KMS-11 (cell line): ENCODE results near the gene HOXA13.

Source experiments
- H2AFZ ChIP-seq: fragments of 200-600 bp; sonication (generic); 2 replicates; pipeline ENCODE4 v1.6.1; 2016; ENCODE audit warnings: antibody characterized with exemption, mixed run types, low read depth
- H3K27ac ChIP-seq: fragments of 200-600 bp; sonication (generic); 2 replicates; pipeline ENCODE4 v1.6.1; 2016; ENCODE audit warnings: mild to moderate bottlenecking, mixed run types
- H3K27me3 ChIP-seq: fragments of 200-600 bp; sonication (generic); 2 replicates; pipeline ENCODE4 v1.6.1; 2017; ENCODE audit warnings: mild to moderate bottlenecking, low read depth, mixed run types, moderate library complexity; ENCODE audit not compliant: insufficient read depth
- H3K36me3 ChIP-seq: fragments of 200-600 bp; sonication (generic); 2 replicates; pipeline ENCODE4 v1.6.1; 2017; ENCODE audit warnings: mild to moderate bottlenecking, mixed run types; ENCODE audit not compliant: insufficient read depth
- H3K4me1 ChIP-seq: fragments of 200-600 bp; sonication (generic); 2 replicates; pipeline ENCODE4 v1.6.1; 2016; ENCODE audit warnings: mild to moderate bottlenecking, low read depth, mixed run types; ENCODE audit not compliant: poor library complexity, severe bottlenecking
- H3K4me2 ChIP-seq: fragments of 200-600 bp; sonication (generic); 2 replicates; pipeline ENCODE4 v1.7.0; 2016; ENCODE audit warnings: mild to moderate bottlenecking, mixed run types
- H3K4me3 ChIP-seq: fragments of 200-600 bp; sonication (generic); IDR thresholded peaks from 2 replicates; pipeline ENCODE4 v1.6.1; 2017; ENCODE audit warnings: low read depth, low read length, mixed read lengths; ENCODE audit not compliant: insufficient read depth
- H3K79me2 ChIP-seq: fragments of 200-600 bp; sonication (generic); 2 replicates; pipeline ENCODE4 v1.6.1; 2016; ENCODE audit warnings: low read depth, mixed run types; ENCODE audit not compliant: insufficient read depth
- H3K9ac ChIP-seq: fragments of 200-600 bp; sonication (generic); 2 replicates; pipeline ENCODE4 v1.6.1; 2016; ENCODE audit warnings: mild to moderate bottlenecking, mixed run types
- H4K20me1 ChIP-seq: fragments of 200-600 bp; sonication (generic); 2 replicates; pipeline ENCODE4 v1.6.1; 2016; ENCODE audit warnings: mild to moderate bottlenecking, mixed run types; ENCODE audit not compliant: insufficient read depth
- CTCF ChIP-seq: fragments of 200-600 bp; sonication (generic); conservative IDR thresholded peaks from 2 replicates; pipeline ENCODE4 v1.6.1; 2017; ENCODE audit warnings: low read depth, mild to moderate bottlenecking, antibody characterized with exemption, low read length, moderate library complexity, mixed read lengths

The HOXA13 gene

GRCh38 chr7:27182861-27183681, 16.8 kb downstream of the HOXA13 start:
- Histone ChIP-seq H3K4me1 (peaks cover 8% of the 10 kb centered on the region), H3K4me2 (no peak overlapping the region), H3K4me3 (no peak overlapping the region), H3K27ac (no peak overlapping the region), H3K9ac (no peak overlapping the region), H3K36me3 (no peaks in the 10 kb centered on the region), H4K20me1 (no peaks in the 10 kb centered on the region), H2AFZ (no peak overlapping the region), H3K79me2 (no peaks in the 10 kb centered on the region), H3K27me3 (peaks cover 12% of the 10 kb centered on the region; the same call in 1 of the 2 replicates)
- TF ChIP-seq CTCF: no peak

GRCh38 chr7:27182285-27182841, 17.5 kb downstream of the HOXA13 start:
- no peak overlapping the region for H2AFZ ChIP-seq
- H3K4me2 ChIP-seq: no peak overlapping the region
- no peaks in the 10 kb centered on the region for H3K79me2 ChIP-seq
- H4K20me1 ChIP-seq: no peaks in the 10 kb centered on the region
- peaks cover 9% of the 10 kb centered on the region; the same call in 1 of the 2 replicates for H3K27me3 ChIP-seq
- no peak overlapping the region for H3K4me3 ChIP-seq
- peaks cover 1% of the 10 kb centered on the region for H3K4me1 ChIP-seq
- H3K9ac ChIP-seq: no peak overlapping the region
- TF ChIP-seq CTCF: no peak
- no peaks in the 10 kb centered on the region for H3K36me3 ChIP-seq
- H3K27ac ChIP-seq: no peak overlapping the region

- H3K4me1 ChIP-seq: no peaks in the 10 kb centered on the region
- H3K79me2 ChIP-seq: no peaks in the 10 kb centered on the region
- H3K9ac ChIP-seq: no peak overlapping the region
- no peaks in the 10 kb centered on the region for H4K20me1 ChIP-seq
- no peak overlapping the region for H3K4me3 ChIP-seq
- H3K36me3 ChIP-seq: no peaks in the 10 kb centered on the region
- TF ChIP-seq CTCF: no peak
- H3K27me3 ChIP-seq: peaks cover 6% of the 10 kb centered on the region; the same call in 1 of the 2 replicates
- H3K4me2 ChIP-seq: no peak overlapping the region
- no peak overlapping the region for H2AFZ ChIP-seq
- H3K27ac ChIP-seq: no peak overlapping the region
Observed at GRCh38 chr7:27181795-27182275, 18.1 kb downstream of the HOXA13 start.

GRCh38 chr7:27180431-27181420, 19.2 kb downstream of the HOXA13 start:
- Histone ChIP-seq H3K4me2 (no peak overlapping the region), H2AFZ (no peak overlapping the region), H3K27me3 (no peaks in the 10 kb centered on the region), H3K9ac (no peak overlapping the region), H3K4me1 (no peaks in the 10 kb centered on the region), H4K20me1 (no peaks in the 10 kb centered on the region), H3K4me3 (no peak overlapping the region), H3K36me3 (no peaks in the 10 kb centered on the region), H3K79me2 (no peaks in the 10 kb centered on the region), H3K27ac (no peak overlapping the region)
- TF ChIP-seq CTCF: no peak
